GM19452 (cell line): ENCODE data around the gene C11orf58.

ENCODE experiments used
- ATAC-seq: cut with Tn5 transposase; IDR thresholded peaks from one replicate; pipeline ENCODE4 v1.9.1; 2021; ENCODE audit not compliant: unreplicated experiment

Gene C11orf58

GRCh38 chr11:16767957-16768356 is 29.5 kb downstream of the C11orf58 start:
- ATAC-seq: no peak

- ATAC-seq: no peak
Observed at GRCh38 chr11:16769386-16769785, 30.9 kb downstream of the C11orf58 start.

- ATAC-seq: no peak
Observed at GRCh38 chr11:16770016-16770415, 31.6 kb downstream of the C11orf58 start.

- ATAC-seq: no peak
Observed at GRCh38 chr11:16771350-16772140, 33.1 kb downstream of the C11orf58 start.

GRCh38 chr11:16772141-16772512 is 33.7 kb downstream of the C11orf58 start:
- ATAC-seq: no peak

- ATAC-seq: no peak
Observed at GRCh38 chr11:16773981-16774935, 35.8 kb downstream of the C11orf58 start.

- ATAC-seq: no peak
Observed at GRCh38 chr11:16774936-16775613, 36.6 kb downstream of the C11orf58 start.

DNA sequence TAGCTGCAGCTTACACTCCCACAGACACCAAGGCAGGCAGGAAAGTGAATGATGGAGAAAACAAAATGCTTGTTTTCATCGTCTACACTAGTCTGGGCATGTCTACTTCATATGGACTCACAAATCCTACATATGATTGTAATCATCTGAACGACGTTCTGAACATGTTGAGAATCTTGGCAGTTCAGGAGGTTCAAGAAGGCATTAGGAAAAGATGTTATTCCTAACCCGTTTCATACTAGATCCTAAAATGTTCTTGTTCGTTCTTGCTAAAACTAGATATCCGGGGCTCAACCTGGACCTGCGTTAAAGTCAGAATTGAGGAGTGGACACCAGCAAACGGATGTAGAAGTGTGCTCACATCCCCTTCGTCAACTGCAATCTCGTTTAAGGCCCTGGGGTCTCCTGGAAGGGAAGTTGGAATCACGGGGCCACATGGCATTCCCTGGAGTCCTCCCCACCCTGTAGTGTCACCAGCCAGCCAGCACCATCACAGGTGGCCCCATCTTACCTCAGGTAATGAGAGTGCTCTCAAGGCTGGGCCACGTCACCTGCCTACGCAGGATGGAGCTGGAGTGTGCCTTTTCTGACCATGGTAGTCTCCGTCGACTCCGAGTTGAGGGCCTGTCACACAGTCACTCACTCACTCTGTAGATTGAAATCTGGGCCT is 37.3 kb downstream of the C11orf58 start:
- ATAC-seq: no peak

DNA sequence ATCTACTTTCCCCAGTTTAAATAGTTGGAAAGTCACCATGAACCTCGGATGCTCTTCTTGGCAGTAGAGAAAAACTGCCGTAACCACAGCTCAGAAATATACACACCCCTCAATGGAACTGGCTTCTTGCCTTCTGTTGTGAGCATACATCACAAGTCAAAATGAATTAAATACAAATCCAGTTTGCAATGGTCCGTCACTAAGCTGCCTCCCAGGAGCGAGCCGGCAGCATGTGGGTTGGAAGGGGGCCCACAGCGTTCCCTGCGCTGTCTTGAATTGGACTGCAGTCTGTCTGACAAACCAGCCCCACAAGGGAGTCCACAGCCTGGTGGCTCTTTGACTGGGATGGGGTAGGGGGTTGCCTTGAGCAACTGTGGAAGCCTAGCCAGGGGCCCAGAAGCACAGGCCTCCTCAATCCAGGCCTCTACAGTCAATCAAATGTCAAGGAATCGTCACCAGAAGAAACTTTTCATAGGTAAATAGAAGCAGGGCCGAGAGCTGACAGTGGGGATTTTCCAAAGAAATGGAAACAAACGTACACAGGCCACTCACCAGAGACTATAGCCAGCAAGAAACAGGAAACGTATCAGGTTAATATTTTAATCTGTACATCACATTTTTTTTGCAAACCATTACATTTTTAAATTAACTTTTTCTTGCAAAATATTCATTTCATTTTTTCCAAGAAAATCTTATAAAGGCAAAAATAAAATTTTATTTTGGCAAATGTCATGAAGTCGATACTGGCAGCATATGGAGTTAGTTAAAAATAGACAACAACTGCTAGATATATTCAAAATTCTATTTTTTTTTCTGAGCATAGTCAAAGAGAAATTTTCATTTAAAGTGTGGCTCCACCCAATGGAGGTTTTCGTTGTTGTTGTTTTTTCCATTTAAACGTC is 38.5 kb downstream of the C11orf58 start:
- ATAC-seq: no peak

DNA sequence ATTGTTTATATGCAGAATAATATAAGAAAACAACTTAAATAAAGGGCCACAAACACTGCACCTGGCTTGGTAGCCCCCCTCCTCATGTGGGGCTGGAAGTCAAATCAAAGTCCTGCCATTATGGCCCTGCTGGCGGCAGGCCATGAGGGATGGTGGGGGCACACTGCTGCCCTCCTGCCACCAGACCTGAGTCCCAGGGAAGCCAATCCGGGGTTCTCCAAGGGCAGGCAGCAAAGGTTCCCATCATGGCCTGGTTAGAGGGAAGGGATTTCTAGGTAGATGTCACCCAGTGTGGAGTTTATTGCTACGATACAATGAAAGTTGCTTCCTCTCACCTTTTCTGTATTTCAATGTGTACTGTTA is 39.1 kb downstream of the C11orf58 start:
- no peak for ATAC-seq

DNA sequence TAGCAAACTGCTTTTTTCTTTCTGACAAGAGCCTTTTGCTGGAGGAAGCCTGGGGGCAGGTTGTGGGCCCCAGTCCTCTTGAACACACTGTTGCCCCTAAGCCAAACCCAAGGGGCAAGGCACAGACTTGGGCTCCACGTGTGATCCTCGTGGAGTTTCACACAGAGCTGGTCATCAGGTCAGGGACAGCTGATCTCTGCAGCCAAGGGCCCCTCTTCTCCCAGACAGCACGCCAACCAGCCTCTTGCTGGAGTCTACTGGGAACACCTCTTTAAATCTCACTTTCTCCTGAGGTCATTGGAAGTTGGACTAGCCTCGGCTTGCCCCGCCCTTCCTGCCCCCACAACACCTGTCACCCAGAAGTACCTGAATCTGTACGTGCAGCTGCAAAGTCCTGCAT is 39.8 kb downstream of the C11orf58 start:
- ATAC-seq: no peak

GRCh38 chr11:16778876-16779275 is 40.4 kb downstream of the C11orf58 start:
- no peak for ATAC-seq

- no peak for ATAC-seq
Observed at GRCh38 chr11:16779436-16779835, 41.0 kb downstream of the C11orf58 start.

DNA sequence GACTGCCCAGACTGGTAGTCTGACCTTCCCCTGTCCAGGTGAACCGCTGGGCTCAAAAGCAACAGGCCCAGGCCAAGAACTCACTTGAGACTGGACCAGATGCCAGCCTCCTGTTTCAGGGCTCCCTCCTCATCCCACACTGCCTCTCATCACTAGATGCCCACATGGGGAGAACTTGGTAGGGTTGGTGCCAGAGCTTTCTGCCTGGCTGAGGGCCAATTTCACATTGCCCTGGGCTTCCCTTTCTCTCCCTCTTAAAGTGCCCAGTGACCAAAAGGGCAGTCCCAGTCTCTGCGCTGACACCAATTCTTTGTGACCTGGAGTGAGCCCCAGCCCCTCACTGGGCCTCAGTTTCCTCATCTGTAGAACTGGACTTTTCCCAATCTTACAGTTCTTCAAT is 41.7 kb downstream of the C11orf58 start:
- no peak for ATAC-seq

DNA sequence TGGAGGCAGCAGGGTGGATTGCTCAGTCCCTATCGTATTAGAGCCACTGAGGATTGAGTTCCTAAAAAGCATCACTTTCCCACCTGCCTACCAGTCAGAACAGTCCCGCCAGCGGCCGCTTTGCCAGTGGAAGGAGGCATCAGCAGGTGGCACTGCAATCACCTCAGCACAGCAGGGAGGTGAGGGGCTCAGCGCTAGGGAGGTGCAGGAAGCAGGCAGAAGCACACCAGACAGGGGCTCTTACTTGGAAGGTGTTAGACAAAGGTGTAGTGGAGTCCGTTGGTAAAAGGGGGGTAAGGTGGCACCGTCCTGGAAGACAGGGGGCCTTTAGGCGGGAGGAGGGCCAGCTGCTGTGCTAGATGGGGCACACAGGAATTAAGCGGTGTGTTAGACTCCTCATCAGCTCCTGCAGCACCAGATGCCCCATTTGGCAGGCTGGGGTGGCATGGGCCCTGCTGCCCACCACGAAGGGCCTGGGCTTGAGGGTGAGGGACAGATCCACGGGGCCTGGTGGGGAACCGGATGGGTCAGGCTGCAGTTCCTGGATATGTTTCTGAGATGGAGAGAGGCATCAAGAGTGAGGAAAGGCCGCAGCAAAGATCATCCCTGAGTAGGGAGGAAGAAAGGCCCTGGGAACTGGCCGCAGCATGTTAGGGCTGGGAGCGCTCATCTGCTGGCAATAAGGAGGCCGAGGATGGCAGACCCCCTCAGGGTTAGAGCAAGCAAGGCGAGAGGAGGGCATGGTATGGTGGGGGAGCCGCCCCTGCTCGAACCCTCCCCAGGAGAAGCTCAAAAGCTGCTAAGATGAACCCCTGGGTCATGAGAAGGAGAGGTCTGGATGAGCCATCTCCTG is 42.5 kb downstream of the C11orf58 start:
- ATAC-seq: no peak

GRCh38 chr11:16781936-16782919 is 43.8 kb downstream of the C11orf58 start:
- no peak for ATAC-seq

DNA sequence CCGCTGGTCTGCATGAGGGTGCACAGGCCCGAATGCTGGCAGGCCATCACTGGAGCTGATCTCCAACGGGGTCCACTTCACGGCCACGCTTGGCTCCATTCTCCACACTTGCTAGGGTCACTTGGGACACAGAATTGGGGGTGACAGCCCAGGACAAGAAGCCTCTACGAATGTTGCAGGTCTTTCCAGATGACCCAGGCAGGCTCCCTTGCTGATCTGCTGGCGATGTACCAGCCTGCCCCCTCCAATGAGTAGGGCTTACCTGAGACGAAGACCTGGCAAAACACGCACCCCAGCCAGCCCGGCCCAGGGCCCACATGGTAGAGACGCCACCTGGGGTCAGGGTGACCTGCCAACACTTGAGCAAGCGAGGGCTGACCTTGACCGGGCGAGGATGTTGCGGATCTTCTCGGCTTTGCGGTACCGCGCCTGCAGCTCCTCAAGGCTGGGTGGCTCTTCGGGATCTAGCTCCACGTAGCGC is 44.9 kb downstream of the C11orf58 start:
- ATAC-seq: no peak

DNA sequence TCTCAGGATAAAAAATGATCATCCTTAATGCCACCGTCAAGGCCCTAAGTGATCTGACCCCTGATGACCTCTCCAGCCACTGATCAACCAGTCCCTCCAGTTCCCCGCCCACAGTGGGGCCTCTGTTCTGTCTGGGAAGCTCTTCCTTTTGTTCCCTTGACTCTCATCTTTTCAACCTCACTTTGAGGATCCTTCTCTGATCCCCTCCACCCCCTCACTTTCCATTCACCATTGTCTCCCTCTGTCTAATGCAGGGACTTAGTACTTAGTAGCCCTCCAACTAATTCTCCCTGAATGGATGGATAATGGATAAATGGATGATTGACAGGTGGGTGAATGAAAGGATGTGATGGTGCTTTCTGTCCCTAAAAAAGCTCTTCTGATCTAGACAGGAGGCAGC is 45.6 kb downstream of the C11orf58 start:
- no peak for ATAC-seq
